A549 treated with dexamethasone at 1 μM for 4 hours (cell line): ENCODE measurements around the gene TNFAIP6. TPM values are rescaled to one million over a fixed set of nuclear protein-coding genes. Genes with fewer than 3 reads are reported as not detected.

Experiments
- total RNA-seq: library from RNA; stranded (reverse); fragments of 200-300 nt; extraction: Qiagen RNA extraction; gene quantifications from 5 replicates; pipeline ENCODE4 v1.2.3, GENCODE V29; 2022

TNFAIP6 gene, protein sequence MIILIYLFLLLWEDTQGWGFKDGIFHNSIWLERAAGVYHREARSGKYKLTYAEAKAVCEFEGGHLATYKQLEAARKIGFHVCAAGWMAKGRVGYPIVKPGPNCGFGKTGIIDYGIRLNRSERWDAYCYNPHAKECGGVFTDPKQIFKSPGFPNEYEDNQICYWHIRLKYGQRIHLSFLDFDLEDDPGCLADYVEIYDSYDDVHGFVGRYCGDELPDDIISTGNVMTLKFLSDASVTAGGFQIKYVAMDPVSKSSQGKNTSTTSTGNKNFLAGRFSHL
- 0.54 to 1.2 TPM (median 0.60 TPM) in 5 replicates for total RNA-seq

DNA sequence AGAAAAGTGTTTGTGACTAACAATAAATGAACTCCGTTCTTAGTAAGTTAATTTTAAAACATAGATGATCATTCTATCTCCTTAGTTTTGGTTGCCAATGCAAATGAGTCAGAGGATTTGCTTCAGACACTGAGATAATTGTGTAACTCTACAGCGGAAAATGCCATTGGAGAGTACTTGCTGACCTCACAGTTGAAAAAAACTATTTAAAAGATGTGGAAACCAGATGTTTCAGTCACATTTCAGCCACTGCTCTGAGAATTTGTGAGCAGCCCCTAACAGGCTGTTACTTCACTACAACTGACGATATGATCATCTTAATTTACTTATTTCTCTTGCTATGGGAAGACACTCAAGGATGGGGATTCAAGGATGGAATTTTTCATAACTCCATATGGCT, at the start of gene TNFAIP6:
Gene TNFAIP6, plus strand, starts transcription at position 234 of the 400 bp plus-strand sequence. Its CDS starts 75 bp downstream, at position 309.

GRCh38 chr2:151409601-151410484, 52.5 kb downstream of the TNFAIP6 start, which contains the start of gene RIF1:
TSS of gene RIF1 (plus strand) at chr2:151409902. CDS start at chr2:151410424, 522 bp downstream.

Other genes starting within 250 kb of the TNFAIP6 start
- gene RBM43, start 95.7 kb upstream of the TNFAIP6 start, total RNA-seq, result 2.2 to 3.5 TPM (median 3.0 TPM) in 5 replicates
- gene NMI, start 67.9 kb upstream of the TNFAIP6 start, total RNA-seq, result 10.8 to 14.5 TPM (median 11.5 TPM) in 5 replicates
- gene RIF1, start 52.3 kb downstream of the TNFAIP6 start, total RNA-seq, result 15.6 to 27.8 TPM (median 23.2 TPM) in 5 replicates